Right ventricle myocardium inferior (tissue), 1 donor: Measurements from ENCODE around the gene NECAP2. TPM values are rescaled to one million over a fixed set of nuclear protein-coding genes. Genes with fewer than 3 reads are reported as not detected.

ENCODE experiments used
- ATAC-seq: fragments of 200-7000 bp; cut with Tn5 transposase; one replicate; pipeline ENCODE4 v1.9.1; 2020; ENCODE audit warnings: mild to moderate bottlenecking, moderate library complexity
- DNase-seq: peaks from one replicate; pipeline ENCODE4 v3.0.0; 2021; ENCODE audit errors: missing footprints
- intact Hi-C: fragments of 100-400 bp; cut with DNase I; formaldehyde crosslinking; loops from one replicate; pipeline ENCODE4 v1.11.0; 2022
- long read RNA-seq: library from polyadenylated mRNA; unstranded; transcript quantifications from one replicate; pipeline ENCODE4 v2.0.0, GENCODE V29; 2021
- total RNA-seq: library from RNA; stranded (reverse); fragmentation: NEBNext Ultra II Directional; extraction: Animal tissue kit (Norgen Biotek cat#: 25700); gene quantifications from one replicate; pipeline ENCODE4 v1.2.1, GENCODE V29; 2021
- donor health status: DM: no; HTN: yes; CAD: no; lungs with severe emphysema.

The NECAP2 gene
- 17.7 TPM for total RNA-seq
- long read RNA-seq, transcript NECAP2-201 (8 exons, 2,070 nt), result major isoform, 14 of 18 reads
- long read RNA-seq, partial matches to known transcripts, result 3 of 18 reads
- long read RNA-seq, other reads (novel, unspliced or antisense), result 1 of 18 reads

GRCh38 chr1:16440470-16441281 is at the start of gene NECAP2:
NECAP2 (plus strand) TSS chr1:16440724; CDS start chr1:16440762, 38 bp downstream.
- intact Hi-C loops, result loop anchor here (1.0 kb wide), 2 partner anchors 59 to 73 kb away; partner anchors contain the start of gene SZRD1
- ATAC-seq (peak; percentile 96), DNase-seq (peak; percentile 97)

- DNase-seq (no peak), ATAC-seq (no peak)
- intact Hi-C loops, result no loop called here
Observed at GRCh38 chr1:16391411-16391810, 49.1 kb upstream of the NECAP2 start.

- no peak for DNase-seq
- intact Hi-C loops, result no loop called here
- ATAC-seq, result peak; percentile 6
Observed at GRCh38 chr1:16392740-16393569, 47.6 kb upstream of the NECAP2 start.

- ATAC-seq (no peak), DNase-seq (no peak)
- intact Hi-C loops, result no loop called here
Observed at GRCh38 chr1:16393570-16394521, 46.7 kb upstream of the NECAP2 start.

- DNase-seq (no peak), ATAC-seq (no peak)
- intact Hi-C loops, result no loop called here
Observed at GRCh38 chr1:16394977-16395376, 45.5 kb upstream of the NECAP2 start.

- intact Hi-C loops, result no loop called here
- ATAC-seq (no peak), DNase-seq (no peak)
Observed at GRCh38 chr1:16396591-16396990, 43.9 kb upstream of the NECAP2 start.

- ATAC-seq (no peak), DNase-seq (no peak)
- intact Hi-C loops, result no loop called here
Observed at GRCh38 chr1:16397120-16397519, 43.4 kb upstream of the NECAP2 start.

- intact Hi-C loops, result no loop called here
- no peak for ATAC-seq
- no peak for DNase-seq
Observed at GRCh38 chr1:16398371-16398953, 42.1 kb upstream of the NECAP2 start.

GRCh38 chr1:16402742-16403141 is 37.8 kb upstream of the NECAP2 start:
- no peak for ATAC-seq
- DNase-seq, result no peak
- intact Hi-C loops, result no loop called here

GRCh38 chr1:16405441-16405840 is 35.1 kb upstream of the NECAP2 start:
- ATAC-seq (no peak), DNase-seq (no peak)
- intact Hi-C loops, result no loop called here

GRCh38 chr1:16406868-16407267 is 33.7 kb upstream of the NECAP2 start:
- DNase-seq (no peak), ATAC-seq (no peak)
- intact Hi-C loops, result no loop called here

- DNase-seq, result no peak
- no peak for ATAC-seq
Observed at GRCh38 chr1:16409536-16410152, 30.9 kb upstream of the NECAP2 start.

GRCh38 chr1:16410803-16411202 is 29.7 kb upstream of the NECAP2 start:
- ATAC-seq, result no peak
- intact Hi-C loops, result no loop called here
- DNase-seq, result no peak

More at GRCh38 chr1:16409536-16410152, 30.9 kb upstream of the NECAP2 start:
- intact Hi-C loops, result no loop called here

- ATAC-seq (no peak), DNase-seq (no peak)
- intact Hi-C loops, result no loop called here
Observed at GRCh38 chr1:16413191-16413590, 27.3 kb upstream of the NECAP2 start.

GRCh38 chr1:16418823-16419425 is 21.6 kb upstream of the NECAP2 start:
- ATAC-seq (no peak), DNase-seq (no peak)
- intact Hi-C loops, result no loop called here

- DNase-seq (no peak), ATAC-seq (no peak)
- intact Hi-C loops, result no loop called here
Observed at GRCh38 chr1:16420424-16421118, 20.0 kb upstream of the NECAP2 start.

GRCh38 chr1:16421201-16421600 is 19.3 kb upstream of the NECAP2 start:
- intact Hi-C loops, result no loop called here
- DNase-seq, result no peak
- ATAC-seq, result no peak
